B cell (primary cell): ENCODE data around the gene DPH2. TPM values are rescaled to one million over a fixed set of nuclear protein-coding genes. Genes with fewer than 3 reads are reported as not detected.

ENCODE experiments used
- ATAC-seq: fragments of 200-7000 bp; cut with Tn5 transposase; one replicate; pipeline ENCODE4 v1.10.0; 2021; ENCODE audit warnings: low read depth, mild to moderate bottlenecking, moderate number of reproducible peaks, moderate library complexity
- CTCF ChIA-PET: fragments of 350-600 bp; sonication (Branson Sonifier 250); formaldehyde crosslinking; loops from one replicate; lab custom pipeline; 2021; ENCODE audit warnings: antibody characterized with exemption, inconsistent platforms; lab: Charles Lee
- POLR2A ChIA-PET: fragments of 350-600 bp; sonication (Branson Sonifier 250); formaldehyde crosslinking; loops from one replicate; lab custom pipeline; 2021; ENCODE audit warnings: antibody characterized with exemption; lab: Charles Lee
- DNase-seq: peaks from one replicate; pipeline ENCODE4 v3.0.0; 2013
- H2AFZ ChIP-seq: 2 replicates; pipeline ENCODE4 v1.6.1; 2012; ENCODE audit warnings: mild to moderate bottlenecking, low read depth, low read length; ENCODE audit not compliant: insufficient read depth, poor library complexity, severe bottlenecking
- H3K27ac ChIP-seq, 2 donors: 1 replicate in 1 of 2; 2 replicates in 1 of 2; pipeline ENCODE4 v1.5.1; 2012 to 2013; ENCODE audit warnings: low read length in 2 of 2, mild to moderate bottlenecking in 2 of 2, moderate library complexity in 1 of 2
- H3K27me3 ChIP-seq, 4 experiments: fragments of 200-600 bp in 1 of 4; sonication (generic) in 1 of 4; replicated peaks in 1 of 4; 1 replicate in 2 of 4; 2 replicates in 2 of 4; pipeline versions ENCODE4 v1.6.1 to v1.7.0; 2013 to 2016; ENCODE audit warnings: low read length in 3 of 4, mild to moderate bottlenecking in 2 of 4, mixed read lengths in 1 of 4, moderate library complexity in 1 of 4; ENCODE audit not compliant: insufficient read depth in 4 of 4, control insufficient read depth in 3 of 4; ENCODE audit errors: control extremely low read depth in 1 of 4
- H3K36me3 ChIP-seq, 2 experiments: replicated peaks in 1 of 2; 1 replicate in 1 of 2; 2 replicates in 1 of 2; pipeline versions ENCODE4 v1.6.1 to v1.7.1; 2013; ENCODE audit warnings: low read length in 1 of 2; ENCODE audit not compliant: insufficient read depth in 2 of 2, control insufficient read depth in 1 of 2; ENCODE audit errors: control extremely low read depth in 1 of 2, extremely low read depth in 1 of 2
- H3K4me1 ChIP-seq, 2 donors: fragments of 200-600 bp in 1 of 2; sonication (generic) in 1 of 2; 1 replicate in 1 of 2; 2 replicates in 1 of 2; pipeline versions ENCODE4 v1.5.1 to v1.6.1; 2013 to 2017; ENCODE audit warnings: low read length in 2 of 2; ENCODE audit not compliant: control insufficient read depth in 2 of 2, insufficient read depth in 2 of 2
- H3K4me2 ChIP-seq: replicated peaks from 2 replicates; pipeline ENCODE3; 2012; ENCODE audit warnings: mild to moderate bottlenecking, low read depth, low read length; ENCODE audit not compliant: poor library complexity, severe bottlenecking
- H3K4me3 ChIP-seq, 5 experiments: fragments of 200-600 bp in 1 of 5; sonication (generic) in 1 of 5; 1 replicate in 3 of 5; 2 replicates in 2 of 5; pipeline versions ENCODE4 v1.5.1 to v1.7.0; 2011 to 2016; ENCODE audit warnings: low read length in 4 of 5, mild to moderate bottlenecking in 4 of 5, low read depth in 2 of 5, control low read depth in 1 of 5, moderate library complexity in 1 of 5; ENCODE audit not compliant: insufficient read depth in 1 of 5; ENCODE audit errors: control extremely low read depth in 1 of 5, extremely low read depth in 1 of 5
- H3K79me2 ChIP-seq: fragments of 200-600 bp; sonication (generic); one replicate; pipeline ENCODE4 v1.6.0; 2016; ENCODE audit warnings: low read length; ENCODE audit not compliant: control insufficient read depth, insufficient read depth
- H3K9ac ChIP-seq: fragments of 200-600 bp; sonication (generic); 2 replicates; pipeline ENCODE4 v1.6.1; 2017; ENCODE audit warnings: mild to moderate bottlenecking, low read length, moderate library complexity
- H3K9me3 ChIP-seq, 3 donors: one replicate each; pipeline versions ENCODE4 v1.6.1 to v1.7.1; 2013; ENCODE audit warnings: low read length in 2 of 3; ENCODE audit not compliant: control insufficient read depth in 2 of 3, insufficient read depth in 1 of 3; ENCODE audit errors: control extremely low read depth in 1 of 3
- H4K20me1 ChIP-seq: 2 replicates; pipeline ENCODE4 v1.6.0; 2012; ENCODE audit warnings: mild to moderate bottlenecking, low read length; ENCODE audit not compliant: insufficient read depth, control insufficient read depth, poor library complexity, severe bottlenecking
- H3K27ac Mint-ChIP-seq: one replicate; pipeline ENCODE4 v1.8.0; 2021; ENCODE audit warnings: mixed read lengths
- H3K27me3 Mint-ChIP-seq: one replicate; pipeline ENCODE4 v1.8.0; 2021; ENCODE audit warnings: mixed read lengths
- H3K4me1 Mint-ChIP-seq: one replicate; pipeline ENCODE4 v1.8.0; 2021; ENCODE audit warnings: mixed read lengths
- H3K4me3 Mint-ChIP-seq: one replicate; pipeline ENCODE4 v1.8.0; 2021; ENCODE audit warnings: mixed read lengths
- H3K9me3 Mint-ChIP-seq: one replicate; pipeline ENCODE4 v1.8.0; 2022; ENCODE audit warnings: mixed read lengths; ENCODE audit not compliant: insufficient read depth
- CTCF ChIP-seq: fragments of 200-600 bp; IDR thresholded peaks from one replicate; pipeline ENCODE4 v1.8.0; 2022; ENCODE audit warnings: antibody characterized with exemption, mild to moderate bottlenecking
- EZH2 ChIP-seq: IDR thresholded peaks from 2 replicates; pipeline ENCODE4 v1.6.1; 2012; ENCODE audit warnings: borderline replicate concordance, low read depth, mild to moderate bottlenecking, moderate library complexity, low read length; ENCODE audit not compliant: insufficient read depth, poor library complexity, severe bottlenecking
- WGBS: methylation state at CpG from one replicate; pipeline ENCODE4 v1.1.5; 2013; ENCODE audit warnings: missing lambda C conversion rate; ENCODE audit not compliant: insufficient coverage; 5-methylcytosine and 5-hydroxymethylcytosine counted together
- intact Hi-C: fragments of 100-400 bp; cut with micrococcal nuclease; formaldehyde crosslinking; loops from one replicate; pipeline ENCODE4 v1.10.0; 2022
- polyA plus RNA-seq: library from polyadenylated mRNA; depleted of rRNA; stranded (reverse); fragments of >200 nt; gene quantifications from 2 replicates; pipeline ENCODE4 v1.2.3, GENCODE V29; 2012
- total RNA-seq, 2 donors: library from RNA; stranded (reverse); fragments of 120-200 nt in 1 of 2; gene quantifications; 1 replicate in 1 of 2; 2 replicates in 1 of 2; pipeline versions ENCODE4 v1.2.3 to v1.2.4, GENCODE V29; 2013 to 2022

DPH2 gene
- total and polyA plus RNA-seq, 2 donors (not counting 1 experiment from before 2014, with no cell fraction given): 30.5 to 71.9 TPM

GRCh38 chr1:43992232-43992995 lies 22.6 kb downstream of the DPH2 start:
- ATAC-seq (no peak), DNase-seq (no peak)
- H3K4me1 Mint-ChIP-seq: peaks cover 38% of the 10 kb centered on the region
- POLR2A ChIA-PET: interaction anchor here (0.7 to 1.4 kb wide), 3 partner anchors 18 to 343 kb away, joined by 3 to 5 read pairs (median 3); partner anchors contain the start of gene ATP6V0B
- Histone ChIP-seq H3K9ac (peak overlapping the region; percentile 87), H3K9me3 (no peaks in the 10 kb centered on the region), H3K36me3 (no peaks in the 10 kb centered on the region), H3K4me2 (peak overlapping the region; percentile 94), H4K20me1 (no peaks in the 10 kb centered on the region), H3K27me3 (no peaks in the 10 kb centered on the region), H3K4me1 (peaks cover 22 to 44% of the 10 kb centered on the region in 2 donors), H3K79me2 (no peaks in the 10 kb centered on the region), H2AFZ (peak overlapping the region; percentile 99), H3K4me3 (peak overlapping the region in 4 of 5 experiments; percentile 67 to 81 (median 75)), H3K27ac (peak overlapping the region in 1 of 2 donors; percentile 75)
- peak overlapping the region; percentile 56 for H3K27ac Mint-ChIP-seq
- intact Hi-C loops: loop anchor here (5.0 kb wide), 1 partner anchor 285 kb away; the partner anchor contains the start of gene ST3GAL3
- peak overlapping the region; percentile 96 for H3K4me3 Mint-ChIP-seq
- no peak for TF ChIP-seq EZH2
- TF ChIP-seq CTCF: no peak
- 38% methylated on average over 11 of the region's 11 CpGs for WGBS
- CTCF ChIA-PET: interaction anchor here (1.0 to 5.1 kb wide), 9 partner anchors 13 to 58 kb away, joined by 3 to 32 read pairs (median 3); partner anchors contain the start of gene DPH2
- no peaks in the 10 kb centered on the region for H3K9me3 Mint-ChIP-seq
- no peaks in the 10 kb centered on the region for H3K27me3 Mint-ChIP-seq
